Activated naive CD8-positive, alpha-beta T cell treated with anti-CD3 and anti-CD28 coated beads for 36 hours (primary cell): ENCODE results near the gene BMP4. TPM values are rescaled to one million over a fixed set of nuclear protein-coding genes. Genes with fewer than 3 reads are reported as not detected.

ENCODE experiments used
- DNase-seq: peaks from one replicate; pipeline ENCODE4 v3.0.0; 2021
- H3K27ac Mint-ChIP-seq: one replicate; pipeline ENCODE4 v1.8.0; 2022; ENCODE audit warnings: mild to moderate bottlenecking, moderate library complexity, mixed read lengths
- H3K27me3 Mint-ChIP-seq: one replicate; pipeline ENCODE4 v1.8.0; 2022; ENCODE audit warnings: mild to moderate bottlenecking, mixed read lengths
- H3K36me3 Mint-ChIP-seq: one replicate; pipeline ENCODE4 v1.8.0; 2021; ENCODE audit warnings: mild to moderate bottlenecking, mixed read lengths
- H3K4me1 Mint-ChIP-seq: one replicate; pipeline ENCODE4 v1.8.0; 2021; ENCODE audit warnings: mixed read lengths
- H3K4me3 Mint-ChIP-seq: one replicate; pipeline ENCODE4 v1.8.0; 2022; ENCODE audit warnings: mild to moderate bottlenecking, moderate library complexity, mixed read lengths
- H3K9me3 Mint-ChIP-seq: one replicate; pipeline ENCODE4 v1.8.0; 2022; ENCODE audit warnings: mixed read lengths
- total RNA-seq, 2 experiments: library from RNA; stranded (reverse); gene quantifications; one replicate each; pipeline ENCODE4 v1.2.3, GENCODE V29; 2021

Gene BMP4
- total RNA-seq, 2 experiments from 2014 or later = not detected

GRCh38 chr14:53942970-53943750, 13.5 kb downstream of the BMP4 start:
- Mint-ChIP-seq H3K27me3 (peaks cover 54% of the 10 kb centered on the region), H3K9me3 (no peaks in the 10 kb centered on the region), H3K4me3 (no peak overlapping the region), H3K36me3 (no peaks in the 10 kb centered on the region), H3K27ac (no peak overlapping the region), H3K4me1 (no peaks in the 10 kb centered on the region)
- DNase-seq = no peak

GRCh38 chr14:53938136-53938837, 18.3 kb downstream of the BMP4 start:
- no peak for DNase-seq
- Mint-ChIP-seq H3K27me3 (peaks cover 9% of the 10 kb centered on the region), H3K4me3 (no peak overlapping the region), H3K9me3 (no peaks in the 10 kb centered on the region), H3K4me1 (no peaks in the 10 kb centered on the region), H3K36me3 (no peaks in the 10 kb centered on the region), H3K27ac (no peak overlapping the region)

GRCh38 chr14:53934778-53935414, 21.7 kb downstream of the BMP4 start:
- Mint-ChIP-seq H3K27ac (no peak overlapping the region), H3K4me1 (no peaks in the 10 kb centered on the region), H3K27me3 (peaks cover 7% of the 10 kb centered on the region), H3K9me3 (no peaks in the 10 kb centered on the region), H3K4me3 (no peak overlapping the region), H3K36me3 (no peaks in the 10 kb centered on the region)
- DNase-seq = no peak

GRCh38 chr14:53932966-53933365, 23.7 kb downstream of the BMP4 start:
- Mint-ChIP-seq H3K9me3 (no peaks in the 10 kb centered on the region), H3K27me3 (peaks cover 6% of the 10 kb centered on the region), H3K4me3 (no peak overlapping the region), H3K27ac (no peak overlapping the region), H3K36me3 (no peaks in the 10 kb centered on the region), H3K4me1 (no peaks in the 10 kb centered on the region)
- DNase-seq = no peak

- Mint-ChIP-seq H3K27me3 (peaks cover 13% of the 10 kb centered on the region), H3K27ac (no peak overlapping the region), H3K4me3 (no peak overlapping the region), H3K9me3 (no peaks in the 10 kb centered on the region), H3K36me3 (no peaks in the 10 kb centered on the region), H3K4me1 (no peaks in the 10 kb centered on the region)
- DNase-seq = no peak
These were observed 26.5 kb downstream of the BMP4 start for GRCh38 chr14:53929871-53930715.

- Mint-ChIP-seq H3K36me3 (no peaks in the 10 kb centered on the region), H3K9me3 (no peaks in the 10 kb centered on the region), H3K27ac (no peak overlapping the region), H3K4me1 (peaks cover 1% of the 10 kb centered on the region), H3K27me3 (peaks cover 31% of the 10 kb centered on the region), H3K4me3 (no peak overlapping the region)
- DNase-seq = no peak
These were observed 29.5 kb downstream of the BMP4 start for GRCh38 chr14:53927171-53927570.

GRCh38 chr14:53925201-53925766, 31.3 kb downstream of the BMP4 start:
- no peaks in the 10 kb centered on the region for H3K36me3 Mint-ChIP-seq
- DNase-seq = no peak
- H3K4me3 Mint-ChIP-seq = no peak overlapping the region
- no peaks in the 10 kb centered on the region for H3K9me3 Mint-ChIP-seq
- no peak overlapping the region for H3K27ac Mint-ChIP-seq
- peaks cover 1% of the 10 kb centered on the region for H3K4me1 Mint-ChIP-seq
- peaks cover 32% of the 10 kb centered on the region for H3K27me3 Mint-ChIP-seq

- no peaks in the 10 kb centered on the region for H3K9me3 Mint-ChIP-seq
- no peak overlapping the region for H3K4me3 Mint-ChIP-seq
- H3K27me3 Mint-ChIP-seq = peaks cover 32% of the 10 kb centered on the region
- no peak for DNase-seq
- H3K4me1 Mint-ChIP-seq = peaks cover 1% of the 10 kb centered on the region
- no peaks in the 10 kb centered on the region for H3K36me3 Mint-ChIP-seq
- H3K27ac Mint-ChIP-seq = no peak overlapping the region
These were observed 31.9 kb downstream of the BMP4 start for GRCh38 chr14:53924753-53925152.

- H3K36me3 Mint-ChIP-seq = no peaks in the 10 kb centered on the region
- H3K9me3 Mint-ChIP-seq = no peaks in the 10 kb centered on the region
- H3K4me3 Mint-ChIP-seq = no peak overlapping the region
- peaks cover 48% of the 10 kb centered on the region for H3K27me3 Mint-ChIP-seq
- no peak overlapping the region for H3K27ac Mint-ChIP-seq
- no peak for DNase-seq
- peaks cover 1% of the 10 kb centered on the region for H3K4me1 Mint-ChIP-seq
These were observed 35.6 kb downstream of the BMP4 start for GRCh38 chr14:53921027-53921426.

- H3K4me3 Mint-ChIP-seq = no peak overlapping the region
- no peaks in the 10 kb centered on the region for H3K36me3 Mint-ChIP-seq
- H3K27ac Mint-ChIP-seq = no peak overlapping the region
These were observed 40.4 kb downstream of the BMP4 start for GRCh38 chr14:53916239-53916638.

GRCh38 chr14:53915364-53916014, 41.1 kb downstream of the BMP4 start:
- no peak for DNase-seq
- Mint-ChIP-seq H3K9me3 (peaks cover 2% of the 10 kb centered on the region), H3K36me3 (no peaks in the 10 kb centered on the region), H3K4me1 (no peaks in the 10 kb centered on the region), H3K4me3 (no peak overlapping the region), H3K27me3 (peaks cover 22% of the 10 kb centered on the region), H3K27ac (no peak overlapping the region)

More at GRCh38 chr14:53916239-53916638, 40.4 kb downstream of the BMP4 start:
- Mint-ChIP-seq H3K27me3 (peaks cover 22% of the 10 kb centered on the region), H3K9me3 (peaks cover 2% of the 10 kb centered on the region), H3K4me1 (no peaks in the 10 kb centered on the region)
- DNase-seq = no peak

GRCh38 chr14:53912021-53912420, 44.6 kb downstream of the BMP4 start:
- no peaks in the 10 kb centered on the region for H3K36me3 Mint-ChIP-seq

GRCh38 chr14:53908416-53908815, 48.2 kb downstream of the BMP4 start:
- H3K4me3 Mint-ChIP-seq = no peak overlapping the region
- no peak for DNase-seq
- no peaks in the 10 kb centered on the region for H3K4me1 Mint-ChIP-seq
- H3K36me3 Mint-ChIP-seq = no peaks in the 10 kb centered on the region
- H3K9me3 Mint-ChIP-seq = peaks cover 4% of the 10 kb centered on the region
- H3K27me3 Mint-ChIP-seq = no peaks in the 10 kb centered on the region
- H3K27ac Mint-ChIP-seq = no peak overlapping the region

More at GRCh38 chr14:53912021-53912420, 44.6 kb downstream of the BMP4 start:
- no peaks in the 10 kb centered on the region for H3K27me3 Mint-ChIP-seq
- no peak overlapping the region for H3K27ac Mint-ChIP-seq
- H3K4me1 Mint-ChIP-seq = no peaks in the 10 kb centered on the region
- peaks cover 2% of the 10 kb centered on the region for H3K9me3 Mint-ChIP-seq
- DNase-seq = no peak
- H3K4me3 Mint-ChIP-seq = no peak overlapping the region

- H3K27ac Mint-ChIP-seq = no peak overlapping the region
- H3K9me3 Mint-ChIP-seq = peaks cover 4% of the 10 kb centered on the region
- DNase-seq = no peak
- H3K4me1 Mint-ChIP-seq = no peaks in the 10 kb centered on the region
- no peaks in the 10 kb centered on the region for H3K36me3 Mint-ChIP-seq
- peaks cover 4% of the 10 kb centered on the region for H3K27me3 Mint-ChIP-seq
- H3K4me3 Mint-ChIP-seq = no peak overlapping the region
These were observed 54.3 kb downstream of the BMP4 start for GRCh38 chr14:53902307-53902706.
